PC-9 (cell line): ENCODE data around the gene PPA1.

Experiments
- EZH2 ChIP-seq: fragments of 200-600 bp; sonication (generic); IDR thresholded peaks from 2 replicates; pipeline ENCODE4 v1.8.0; 2017; ENCODE audit warnings: antibody characterized with exemption, low read depth
- TF ChIP-seq, protein P1 (sequence below): fragments of 200-600 bp; sonication (generic); conservative IDR thresholded peaks from 2 replicates; pipeline ENCODE4 v1.6.1; 2017; ENCODE audit warnings: mixed run types, antibody characterized with exemption, mild to moderate bottlenecking, moderate library complexity

DNA sequence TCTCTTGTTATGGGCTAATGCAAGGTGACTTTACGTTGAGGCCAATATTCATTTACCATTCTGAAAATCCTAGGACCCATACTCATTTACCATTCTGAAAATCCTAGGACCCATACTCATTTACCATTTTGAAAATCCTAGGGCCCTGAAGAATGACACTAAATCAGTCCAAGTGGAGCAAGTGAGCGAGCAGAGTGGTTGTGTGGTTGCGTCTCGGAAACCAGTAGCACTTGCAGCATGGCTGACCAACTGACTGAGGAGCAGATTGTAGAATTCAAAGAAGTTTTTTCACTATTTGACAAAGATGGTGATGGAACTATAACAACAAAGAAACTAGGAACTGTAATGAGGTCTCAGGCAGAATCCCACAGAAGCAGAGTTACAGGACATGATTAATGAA is 69.8 kb downstream of the PPA1 start:
- TF ChIP-seq, protein P1, sequence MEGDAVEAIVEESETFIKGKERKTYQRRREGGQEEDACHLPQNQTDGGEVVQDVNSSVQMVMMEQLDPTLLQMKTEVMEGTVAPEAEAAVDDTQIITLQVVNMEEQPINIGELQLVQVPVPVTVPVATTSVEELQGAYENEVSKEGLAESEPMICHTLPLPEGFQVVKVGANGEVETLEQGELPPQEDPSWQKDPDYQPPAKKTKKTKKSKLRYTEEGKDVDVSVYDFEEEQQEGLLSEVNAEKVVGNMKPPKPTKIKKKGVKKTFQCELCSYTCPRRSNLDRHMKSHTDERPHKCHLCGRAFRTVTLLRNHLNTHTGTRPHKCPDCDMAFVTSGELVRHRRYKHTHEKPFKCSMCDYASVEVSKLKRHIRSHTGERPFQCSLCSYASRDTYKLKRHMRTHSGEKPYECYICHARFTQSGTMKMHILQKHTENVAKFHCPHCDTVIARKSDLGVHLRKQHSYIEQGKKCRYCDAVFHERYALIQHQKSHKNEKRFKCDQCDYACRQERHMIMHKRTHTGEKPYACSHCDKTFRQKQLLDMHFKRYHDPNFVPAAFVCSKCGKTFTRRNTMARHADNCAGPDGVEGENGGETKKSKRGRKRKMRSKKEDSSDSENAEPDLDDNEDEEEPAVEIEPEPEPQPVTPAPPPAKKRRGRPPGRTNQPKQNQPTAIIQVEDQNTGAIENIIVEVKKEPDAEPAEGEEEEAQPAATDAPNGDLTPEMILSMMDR = no peak
- TF ChIP-seq EZH2 = no peak
